WTC11 (cell line): ENCODE data around the gene PRR18. TPM values are rescaled to one million over a fixed set of nuclear protein-coding genes. Genes with fewer than 3 reads are reported as not detected.

ENCODE experiments used
- ATAC-seq: fragments of 200-7000 bp; cut with Tn5 transposase; 2 replicates; pipeline ENCODE4 v1.10.0; 2021; ENCODE audit warnings: mild to moderate bottlenecking, moderate library complexity
- CTCF ChIA-PET: fragments of 300-600 bp; sonication (Branson Sonifier 250); formaldehyde crosslinking; loops from one replicate; lab custom pipeline; 2021; ENCODE audit warnings: antibody characterized with exemption; lab: Charles Lee
- POLR2A ChIA-PET: fragments of 350-600 bp; sonication (Branson Sonifier 250); formaldehyde crosslinking; loops from one replicate; lab custom pipeline; 2021; ENCODE audit warnings: antibody characterized with exemption; lab: Charles Lee
- DNase-seq: peaks from one replicate; pipeline ENCODE4 v3.0.0; 2021; ENCODE audit warnings: low spot score
- H3K27ac Mint-ChIP-seq: 2 replicates; pipeline ENCODE4 v1.8.0; 2021; ENCODE audit warnings: mixed read lengths
- H3K27me3 Mint-ChIP-seq: 2 replicates; pipeline ENCODE4 v1.8.0; 2021; ENCODE audit warnings: low read depth, mild to moderate bottlenecking, moderate library complexity, mixed read lengths
- H3K36me3 Mint-ChIP-seq: 2 replicates; pipeline ENCODE4 v1.8.0; 2021; ENCODE audit warnings: mixed read lengths
- H3K4me1 Mint-ChIP-seq: 2 replicates; pipeline ENCODE4 v1.8.0; 2022; ENCODE audit warnings: mixed read lengths
- H3K4me3 Mint-ChIP-seq: 2 replicates; pipeline ENCODE4 v1.8.0; 2021; ENCODE audit warnings: mild to moderate bottlenecking, moderate library complexity, mixed read lengths
- H3K9me3 Mint-ChIP-seq: 2 replicates; pipeline ENCODE4 v1.8.0; 2021; ENCODE audit warnings: mixed read lengths
- CDX4 ChIP-seq: fragments of 250-450 bp; sonication (Bioruptor Pico); IDR thresholded peaks from 2 replicates; pipeline ENCODE4 v1.9.0; 2021; ENCODE audit warnings: moderate library complexity, mild to moderate bottlenecking, inconsistent platforms, borderline replicate concordance
- FOXJ3 ChIP-seq: sonication (generic); formaldehyde crosslinking; IDR thresholded peaks from 2 replicates; pipeline ENCODE4 v1.9.0; 2021; ENCODE audit warnings: missing genetic modification reagents, mild to moderate bottlenecking, borderline replicate concordance
- GRHL2 ChIP-seq: fragments of 250-450 bp; sonication (Bioruptor Pico); IDR thresholded peaks from 2 replicates; pipeline ENCODE4 v1.8.0; 2022; ENCODE audit warnings: mild to moderate bottlenecking, moderate library complexity; ENCODE audit not compliant: insufficient replicate concordance, severe bottlenecking
- GTF2I ChIP-seq: fragments of 250-450 bp; sonication (Bioruptor Pico); conservative IDR thresholded peaks from 2 replicates; pipeline ENCODE4 v1.4.0; 2021; ENCODE audit warnings: mild to moderate bottlenecking
- IRF2 ChIP-seq: sonication (generic); formaldehyde crosslinking; IDR thresholded peaks from 2 replicates; pipeline ENCODE4 v1.8.0; 2022; ENCODE audit warnings: low read depth, missing genetic modification reagents, borderline replicate concordance
- NFE2L1 ChIP-seq: sonication (generic); formaldehyde crosslinking; IDR thresholded peaks from 2 replicates; pipeline ENCODE4 v1.8.1; 2023; ENCODE audit warnings: missing genetic modification reagents
- NR2C2 ChIP-seq: sonication (generic); formaldehyde crosslinking; IDR thresholded peaks from 2 replicates; pipeline ENCODE4 v1.8.0; 2022; ENCODE audit warnings: mild to moderate bottlenecking, missing genetic modification reagents
- NR3C1 ChIP-seq: sonication (generic); formaldehyde crosslinking; conservative IDR thresholded peaks from 2 replicates; pipeline ENCODE4 v1.8.1; 2023; ENCODE audit warnings: low read depth, mild to moderate bottlenecking, missing genetic modification reagents
- USF2 ChIP-seq: sonication (generic); formaldehyde crosslinking; IDR thresholded peaks from 2 replicates; pipeline ENCODE4 v1.8.1; 2023; ENCODE audit warnings: mild to moderate bottlenecking, missing genetic modification reagents, moderate library complexity
- ZNF219 ChIP-seq: sonication (generic); formaldehyde crosslinking; IDR thresholded peaks from 2 replicates; pipeline ENCODE4 v1.8.0; 2023; ENCODE audit warnings: missing genetic modification reagents, mild to moderate bottlenecking, borderline replicate concordance
- ZNF512 ChIP-seq: sonication (generic); formaldehyde crosslinking; IDR thresholded peaks from 2 replicates; pipeline ENCODE4 v1.8.1; 2022; ENCODE audit warnings: missing genetic modification reagents, borderline replicate concordance
- total RNA-seq: library from RNA; stranded (reverse); gene quantifications from 3 replicates; pipeline ENCODE4 v1.2.3, GENCODE V29; 2021
- TF ChIP-seq, protein P1 (sequence below): sonication (generic); formaldehyde crosslinking; IDR thresholded peaks from 2 replicates; pipeline ENCODE4 v1.8.0; 2022; ENCODE audit warnings: mild to moderate bottlenecking, missing genetic modification reagents
- TF ChIP-seq, protein P2 (sequence below): sonication (generic); formaldehyde crosslinking; IDR thresholded peaks from 2 replicates; pipeline ENCODE4 v1.8.0; 2022; ENCODE audit warnings: missing genetic modification reagents

The PRR18 gene
- total RNA-seq, 1 experiment from 2014 or later = 0.52 TPM

DNA sequence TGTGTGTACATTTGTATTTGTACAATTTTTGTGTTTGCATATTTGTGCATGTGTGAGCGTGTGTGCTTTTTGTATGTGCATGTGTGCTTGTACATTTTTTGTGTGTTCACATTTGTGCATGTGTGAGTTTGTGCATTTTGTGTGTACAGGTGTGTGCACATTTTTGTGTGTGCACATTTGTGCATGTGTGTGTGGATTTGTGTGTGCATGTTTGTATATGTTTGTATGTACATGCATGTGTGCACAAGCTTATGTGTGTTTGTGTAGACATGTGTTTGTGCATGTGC, 28.9 kb downstream of the PRR18 start:
- no peak for TF ChIP-seq CDX4
- H3K9me3 Mint-ChIP-seq = peaks cover 9% of the 10 kb centered on the region
- H3K27me3 Mint-ChIP-seq = peaks cover 14% of the 10 kb centered on the region
- DNase-seq (no peak), ATAC-seq (no peak)
- ChIA-PET CTCF (interaction anchor here (0.7 to 3.0 kb wide), 4 partner anchors 34 to 469 kb away, joined by 3 to 36 read pairs (median 8); no protein-coding TSS in a partner anchor), POLR2A (no interaction called here)
- no peaks in the 10 kb centered on the region for H3K4me1 Mint-ChIP-seq
- H3K27ac Mint-ChIP-seq = no peak overlapping the region
- H3K36me3 Mint-ChIP-seq = no peaks in the 10 kb centered on the region
- no peak overlapping the region for H3K4me3 Mint-ChIP-seq

- CTCF ChIA-PET = interaction anchor here (2.8 kb wide), 1 partner anchor 34 kb away, joined by 11 read pairs; no protein-coding TSS in a partner anchor
Observed at GRCh38 chr6:166278579-166279392, 29.4 kb downstream of the PRR18 start.

More at GRCh38 chr6:166278579-166279392, 29.4 kb downstream of the PRR18 start:
- TF ChIP-seq NR2C2 (CRISPR knock-in tag) = no peak
- TF ChIP-seq ZNF512 = no peak
- TF ChIP-seq, protein P1, sequence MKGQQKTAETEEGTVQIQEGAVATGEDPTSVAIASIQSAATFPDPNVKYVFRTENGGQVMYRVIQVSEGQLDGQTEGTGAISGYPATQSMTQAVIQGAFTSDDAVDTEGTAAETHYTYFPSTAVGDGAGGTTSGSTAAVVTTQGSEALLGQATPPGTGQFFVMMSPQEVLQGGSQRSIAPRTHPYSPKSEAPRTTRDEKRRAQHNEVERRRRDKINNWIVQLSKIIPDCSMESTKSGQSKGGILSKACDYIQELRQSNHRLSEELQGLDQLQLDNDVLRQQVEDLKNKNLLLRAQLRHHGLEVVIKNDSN = no peak
- no peak for TF ChIP-seq GRHL2 (CRISPR knock-in tag)
- TF ChIP-seq NR3C1 (CRISPR knock-in tag) = no peak
- TF ChIP-seq, protein P2, sequence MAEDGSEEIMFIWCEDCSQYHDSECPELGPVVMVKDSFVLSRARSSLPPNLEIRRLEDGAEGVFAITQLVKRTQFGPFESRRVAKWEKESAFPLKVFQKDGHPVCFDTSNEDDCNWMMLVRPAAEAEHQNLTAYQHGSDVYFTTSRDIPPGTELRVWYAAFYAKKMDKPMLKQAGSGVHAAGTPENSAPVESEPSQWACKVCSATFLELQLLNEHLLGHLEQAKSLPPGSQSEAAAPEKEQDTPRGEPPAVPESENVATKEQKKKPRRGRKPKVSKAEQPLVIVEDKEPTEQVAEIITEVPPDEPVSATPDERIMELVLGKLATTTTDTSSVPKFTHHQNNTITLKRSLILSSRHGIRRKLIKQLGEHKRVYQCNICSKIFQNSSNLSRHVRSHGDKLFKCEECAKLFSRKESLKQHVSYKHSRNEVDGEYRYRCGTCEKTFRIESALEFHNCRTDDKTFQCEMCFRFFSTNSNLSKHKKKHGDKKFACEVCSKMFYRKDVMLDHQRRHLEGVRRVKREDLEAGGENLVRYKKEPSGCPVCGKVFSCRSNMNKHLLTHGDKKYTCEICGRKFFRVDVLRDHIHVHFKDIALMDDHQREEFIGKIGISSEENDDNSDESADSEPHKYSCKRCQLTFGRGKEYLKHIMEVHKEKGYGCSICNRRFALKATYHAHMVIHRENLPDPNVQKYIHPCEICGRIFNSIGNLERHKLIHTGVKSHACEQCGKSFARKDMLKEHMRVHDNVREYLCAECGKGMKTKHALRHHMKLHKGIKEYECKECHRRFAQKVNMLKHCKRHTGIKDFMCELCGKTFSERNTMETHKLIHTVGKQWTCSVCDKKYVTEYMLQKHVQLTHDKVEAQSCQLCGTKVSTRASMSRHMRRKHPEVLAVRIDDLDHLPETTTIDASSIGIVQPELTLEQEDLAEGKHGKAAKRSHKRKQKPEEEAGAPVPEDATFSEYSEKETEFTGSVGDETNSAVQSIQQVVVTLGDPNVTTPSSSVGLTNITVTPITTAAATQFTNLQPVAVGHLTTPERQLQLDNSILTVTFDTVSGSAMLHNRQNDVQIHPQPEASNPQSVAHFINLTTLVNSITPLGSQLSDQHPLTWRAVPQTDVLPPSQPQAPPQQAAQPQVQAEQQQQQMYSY (CRISPR knock-in tag) = no peak
- no peak for TF ChIP-seq GTF2I (CRISPR knock-in tag)
- TF ChIP-seq NFE2L1 = no peak
- TF ChIP-seq USF2 = no peak
- no peak for TF ChIP-seq ZNF219
- no peak for TF ChIP-seq IRF2 (CRISPR knock-in tag)
- no peak for TF ChIP-seq FOXJ3 (CRISPR knock-in tag)
- Mint-ChIP-seq H3K27me3 (peaks cover 14% of the 10 kb centered on the region), H3K9me3 (peaks cover 9% of the 10 kb centered on the region), H3K27ac (no peak overlapping the region), H3K36me3 (no peaks in the 10 kb centered on the region), H3K4me3 (no peak overlapping the region), H3K4me1 (no peaks in the 10 kb centered on the region)
- no peak for DNase-seq
- POLR2A ChIA-PET = no interaction called here
- ATAC-seq = no peak
